HepG2 (cell line): ENCODE results near the gene EEPD1. TPM values are rescaled to one million over a fixed set of nuclear protein-coding genes. Genes with fewer than 3 reads are reported as not detected.

Source experiments
- CREB3 ChIP-seq: sonication (generic); formaldehyde crosslinking; IDR thresholded peaks from 2 replicates; pipeline ENCODE4 v1.5.0; 2020; ENCODE audit warnings: missing genetic modification reagents
- CREBL2 ChIP-seq: sonication (generic); formaldehyde crosslinking; IDR thresholded peaks from 2 replicates; pipeline ENCODE4 v1.8.1; 2023; ENCODE audit warnings: missing genetic modification reagents, mild to moderate bottlenecking, borderline replicate concordance
- GLMP ChIP-seq: sonication (generic); formaldehyde crosslinking; IDR thresholded peaks from 2 replicates; pipeline ENCODE4 v1.9.0; 2021; ENCODE audit warnings: missing genetic modification reagents, mild to moderate bottlenecking, borderline replicate concordance
- HNF1A ChIP-seq, 2 experiments: sonication (generic) in 1 of 2; formaldehyde crosslinking in 1 of 2; IDR thresholded peaks; 2 replicates each; pipeline versions ENCODE4 v1.4.0 to v1.6.1; 2016 to 2020; ENCODE audit warnings: borderline replicate concordance in 1 of 2, low read depth in 1 of 2, mild to moderate bottlenecking in 1 of 2, missing genetic modification reagents in 1 of 2
- NFYC ChIP-seq: IDR thresholded peaks from 2 replicates; pipeline ENCODE4 v1.6.1; 2016; ENCODE audit warnings: missing genetic modification reagents, missing compliant biosample characterization
- NR2F1 ChIP-seq, 2 experiments: fragments of 450-650 bp in 1 of 2; formaldehyde crosslinking in 1 of 2; IDR thresholded peaks; 2 replicates each; pipeline versions ENCODE4 v1.5.0 to v1.6.1; 2016 to 2020; ENCODE audit warnings: mild to moderate bottlenecking in 1 of 2, missing compliant biosample characterization in 1 of 2, missing genetic modification reagents in 1 of 2, moderate library complexity in 1 of 2
- SP2 ChIP-seq: sonication (generic); formaldehyde crosslinking; IDR thresholded peaks from 2 replicates; pipeline ENCODE4 v1.5.1; 2020; ENCODE audit warnings: mild to moderate bottlenecking, missing genetic modification reagents
- TBL1XR1 ChIP-seq: fragments of 150-350 bp; IDR thresholded peaks from 2 replicates; pipeline ENCODE4 v1.6.1; 2014; ENCODE audit warnings: borderline replicate concordance, low read length; ENCODE audit not compliant: partially characterized antibody
- TEAD3 ChIP-seq: optimal IDR thresholded peaks from 2 replicates; pipeline ENCODE3; 2016; ENCODE audit warnings: borderline replicate concordance
- ZBTB20 ChIP-seq: sonication (generic); formaldehyde crosslinking; IDR thresholded peaks from 2 replicates; pipeline ENCODE4 v1.8.1; 2023; ENCODE audit warnings: missing genetic modification reagents, low read depth, mild to moderate bottlenecking, borderline replicate concordance
- ZFP82 ChIP-seq: sonication (generic); formaldehyde crosslinking; IDR thresholded peaks from 2 replicates; pipeline ENCODE4 v1.5.1; 2020; ENCODE audit warnings: mild to moderate bottlenecking, missing genetic modification reagents, borderline replicate concordance
- ZFP91 ChIP-seq: sonication (generic); formaldehyde crosslinking; IDR thresholded peaks from 2 replicates; pipeline ENCODE4 v1.9.0; 2022; ENCODE audit warnings: missing genetic modification reagents, mild to moderate bottlenecking, borderline replicate concordance
- ZNF546 ChIP-seq: sonication (generic); formaldehyde crosslinking; conservative IDR thresholded peaks from 2 replicates; pipeline ENCODE4 v1.8.1; 2023; ENCODE audit warnings: mild to moderate bottlenecking, missing genetic modification reagents
- ZNF563 ChIP-seq: sonication (generic); formaldehyde crosslinking; IDR thresholded peaks from 2 replicates; pipeline ENCODE4 v1.8.0; 2022; ENCODE audit warnings: mild to moderate bottlenecking, moderate library complexity, missing genetic modification reagents
- ZNF607 ChIP-seq: sonication (generic); formaldehyde crosslinking; IDR thresholded peaks from 2 replicates; pipeline ENCODE4 v1.5.1; 2020; ENCODE audit warnings: missing genetic modification reagents, mild to moderate bottlenecking, borderline replicate concordance
- ZNF737 ChIP-seq: sonication (generic); formaldehyde crosslinking; IDR thresholded peaks from 2 replicates; pipeline ENCODE4 v1.5.0; 2020; ENCODE audit warnings: missing genetic modification reagents, mild to moderate bottlenecking, borderline replicate concordance
- polyA plus RNA-seq, 8 experiments: library from polyadenylated mRNA; depleted of rRNA in 3 of 8; stranded (reverse) in 7 of 8; unstranded in 1 of 8; fragments of >200 nt; fragmentation: Illumina TruSeq in 4 of 8; extraction: Trizol in 4 of 8; gene quantifications; 2 replicates each; pipeline versions ENCODE4 v1.2.1 to v1.2.3, GENCODE V29; 2011 to 2016; ENCODE audit warnings: low read depth in 4 of 8, missing spikeins in 1 of 8, mixed read lengths in 1 of 8; ENCODE audit not compliant: insufficient read depth in 1 of 8
- total RNA-seq, 5 experiments: library from RNA; depleted of rRNA; stranded (reverse); fragments of >200 nt; fragmentation: Illumina TruSeq; extraction: Trizol; gene quantifications; 2 replicates each; pipeline ENCODE4 v1.2.3, GENCODE V29; 2016; ENCODE audit warnings: low read depth in 1 of 5
- TF ChIP-seq, protein P1 (sequence below): sonication (generic); formaldehyde crosslinking; IDR thresholded peaks from 2 replicates; pipeline ENCODE4 v1.4.0; 2020; ENCODE audit warnings: missing genetic modification reagents
- TF ChIP-seq, protein P2 (sequence below): sonication (generic); formaldehyde crosslinking; IDR thresholded peaks from 2 replicates; pipeline ENCODE4 v1.5.1; 2020; ENCODE audit warnings: missing genetic modification reagents, mild to moderate bottlenecking, borderline replicate concordance

Gene EEPD1
- total and polyA plus RNA-seq, 2 of the 13 experiments (the other 11 are each of a cell fraction or from before 2014, with no cell fraction given) = 10.1 to 16.4 TPM

DNA sequence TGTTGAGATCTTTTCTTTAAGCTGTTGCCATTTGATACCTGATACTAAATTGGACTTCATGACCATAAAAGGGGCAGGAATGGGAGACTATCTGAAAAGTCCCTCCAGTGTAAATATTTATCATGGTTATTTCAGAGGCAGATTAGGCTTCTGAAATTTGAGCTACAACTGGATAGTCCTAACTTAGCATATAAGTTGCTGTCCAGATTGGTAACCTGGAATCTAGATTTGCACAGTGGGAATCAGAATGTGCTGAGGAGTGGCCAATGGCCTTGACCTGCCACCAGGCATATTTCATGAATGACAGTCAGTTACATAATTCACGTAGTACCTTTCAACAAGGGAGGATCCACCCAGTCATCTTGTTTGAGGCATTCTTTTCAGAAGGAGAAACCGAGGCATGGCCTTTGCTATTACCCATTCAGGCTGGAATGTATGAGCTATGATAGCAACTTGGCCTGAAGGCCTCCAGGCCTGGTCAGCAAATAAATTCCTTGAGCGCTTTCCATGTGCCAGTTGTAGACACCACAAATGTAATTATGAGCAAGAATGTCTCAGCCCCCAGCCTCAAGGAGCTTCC lies 80.0 kb downstream of the EEPD1 start (continued):
- TF ChIP-seq ZFP91 (CRISPR knock-in tag) (no peak), TBL1XR1 (no peak), ZNF607 (CRISPR knock-in tag) (no peak), CREBL2 (no peak), NFYC (CRISPR knock-in tag) (no peak), NR2F1 (CRISPR knock-in tag; IDR thresholded peaks at IDR 0.05) (peak in 1 of 2 experiments; percentile 32; a peak in 1 of 4 replicates), ZBTB20 (CRISPR knock-in tag) (no peak), TEAD3 (peak; percentile 50), ZNF563 (CRISPR knock-in tag) (no peak), GLMP (CRISPR knock-in tag) (no peak), SP2 (CRISPR knock-in tag) (no peak), ZNF546 (CRISPR knock-in tag) (no peak), ZNF737 (CRISPR knock-in tag) (no peak), HNF1A (IDR thresholded peaks at IDR 0.05; ENCODE audit: low read depth) (no peak), HNF1A (CRISPR knock-in tag; IDR thresholded peaks at IDR 0.05; ENCODE audit: borderline replicate concordance) (no peak), CREB3 (no peak), ZFP82 (CRISPR knock-in tag) (no peak)
- TF ChIP-seq, protein P1, sequence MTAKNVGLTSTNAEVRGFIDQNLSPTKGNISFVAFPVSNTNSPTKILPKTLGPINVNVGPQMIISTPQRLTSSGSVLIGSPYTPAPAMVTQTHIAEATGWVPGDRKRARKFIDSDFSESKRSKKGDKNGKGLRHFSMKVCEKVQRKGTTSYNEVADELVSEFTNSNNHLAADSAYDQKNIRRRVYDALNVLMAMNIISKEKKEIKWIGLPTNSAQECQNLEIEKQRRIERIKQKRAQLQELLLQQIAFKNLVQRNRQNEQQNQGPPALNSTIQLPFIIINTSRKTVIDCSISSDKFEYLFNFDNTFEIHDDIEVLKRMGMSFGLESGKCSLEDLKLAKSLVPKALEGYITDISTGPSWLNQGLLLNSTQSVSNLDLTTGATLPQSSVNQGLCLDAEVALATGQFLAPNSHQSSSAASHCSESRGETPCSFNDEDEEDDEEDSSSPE (CRISPR knock-in tag) = no peak
- TF ChIP-seq, protein P2, sequence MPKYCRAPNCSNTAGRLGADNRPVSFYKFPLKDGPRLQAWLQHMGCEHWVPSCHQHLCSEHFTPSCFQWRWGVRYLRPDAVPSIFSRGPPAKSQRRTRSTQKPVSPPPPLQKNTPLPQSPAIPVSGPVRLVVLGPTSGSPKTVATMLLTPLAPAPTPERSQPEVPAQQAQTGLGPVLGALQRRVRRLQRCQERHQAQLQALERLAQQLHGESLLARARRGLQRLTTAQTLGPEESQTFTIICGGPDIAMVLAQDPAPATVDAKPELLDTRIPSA (CRISPR knock-in tag) = no peak
